GM21526 (cell line): ENCODE results near the gene CDH13.

Experiments used
- ATAC-seq: cut with Tn5 transposase; IDR thresholded peaks from one replicate; pipeline ENCODE4 v1.9.1; 2021; ENCODE audit warnings: moderate library complexity; ENCODE audit not compliant: unreplicated experiment, low FRiP score

The CDH13 gene

DNA sequence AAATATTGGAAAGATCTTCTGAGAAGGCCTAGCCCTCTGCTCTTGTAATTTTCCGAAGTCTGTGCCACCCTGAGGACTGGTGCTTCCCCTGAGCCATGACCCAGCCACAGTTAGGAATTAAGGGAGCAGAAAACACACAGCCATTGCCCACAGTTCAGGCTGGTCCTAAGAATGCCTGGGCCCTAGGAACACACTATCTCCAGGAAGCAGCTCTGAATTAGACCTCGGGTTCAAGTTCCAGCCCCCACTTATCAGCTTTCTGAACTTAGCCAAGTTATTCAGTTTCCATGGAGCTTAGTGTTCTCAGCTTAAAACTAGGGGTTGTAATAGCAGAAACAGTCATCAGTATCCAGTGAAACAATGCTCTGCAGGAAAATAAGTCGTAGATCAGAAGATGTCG lies 56.0 kb downstream of the CDH13 start:
- ATAC-seq: no peak

DNA sequence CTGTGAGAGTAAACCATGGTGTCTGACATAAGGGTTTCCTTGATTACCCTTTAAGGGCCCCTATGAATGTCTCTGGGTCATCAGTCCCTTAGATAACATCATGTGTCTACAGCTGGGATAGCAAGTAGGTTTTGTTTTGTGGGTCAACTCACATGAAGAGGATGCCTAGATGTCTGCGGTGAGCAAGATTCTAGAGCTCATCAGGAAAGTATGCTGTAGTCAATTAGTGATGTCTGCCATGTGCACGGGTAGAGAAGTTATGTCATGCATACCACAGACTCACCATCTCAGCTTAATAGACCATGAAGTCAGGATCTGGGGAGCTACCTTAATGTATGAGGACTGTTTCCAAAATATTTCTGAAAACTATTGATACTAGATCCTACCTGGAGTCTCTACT lies 57.5 kb downstream of the CDH13 start:
- ATAC-seq: no peak

DNA sequence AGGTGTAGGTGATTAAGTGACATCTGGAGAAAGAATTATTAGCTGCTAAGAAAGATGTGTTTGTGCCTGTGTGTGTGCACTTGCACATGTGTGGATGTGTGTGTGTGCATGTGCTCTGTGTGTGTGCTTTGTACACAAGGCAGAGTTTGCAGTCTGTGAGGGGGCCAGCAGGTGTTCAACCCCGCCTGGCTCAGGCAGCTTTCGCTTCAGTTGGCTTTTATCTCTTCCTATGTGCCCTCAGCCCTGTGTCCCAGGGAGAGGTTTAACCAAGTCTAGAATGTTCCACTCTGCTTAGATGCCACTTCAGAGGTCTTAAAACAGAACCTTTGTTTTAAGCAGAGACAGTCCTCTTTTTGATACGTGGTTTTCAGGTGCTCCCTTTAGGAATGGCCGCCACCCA lies 58.8 kb downstream of the CDH13 start:
- no peak for ATAC-seq

DNA sequence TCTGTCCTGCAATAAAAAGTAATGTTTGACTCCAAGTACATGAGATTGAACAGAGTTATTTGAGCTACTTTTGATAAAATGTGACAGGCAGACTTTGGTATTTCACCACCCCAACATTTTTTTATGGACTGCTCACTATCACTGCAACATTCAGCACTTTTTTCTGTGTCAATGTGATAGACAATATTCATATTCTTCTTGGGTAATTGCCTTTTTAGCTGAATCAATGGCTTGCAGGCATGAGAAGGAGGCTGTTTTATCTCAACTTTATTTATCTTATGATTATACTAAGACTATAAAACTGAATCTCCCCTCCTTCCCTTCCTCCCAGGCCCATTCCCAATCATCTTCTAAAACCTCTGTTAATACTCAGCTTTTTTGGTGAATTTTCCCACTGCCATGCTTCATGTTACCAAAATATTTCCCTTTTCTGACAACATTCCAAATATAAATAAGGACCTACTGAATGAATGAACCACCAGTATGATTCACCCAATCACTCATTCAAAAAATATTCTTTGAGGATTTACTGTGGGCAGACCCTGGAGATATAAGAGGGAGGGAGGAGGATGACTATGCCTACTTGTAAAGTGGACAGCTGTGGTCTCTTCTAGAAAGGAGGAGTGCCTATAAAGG lies 67.6 kb downstream of the CDH13 start:
- ATAC-seq: no peak

DNA sequence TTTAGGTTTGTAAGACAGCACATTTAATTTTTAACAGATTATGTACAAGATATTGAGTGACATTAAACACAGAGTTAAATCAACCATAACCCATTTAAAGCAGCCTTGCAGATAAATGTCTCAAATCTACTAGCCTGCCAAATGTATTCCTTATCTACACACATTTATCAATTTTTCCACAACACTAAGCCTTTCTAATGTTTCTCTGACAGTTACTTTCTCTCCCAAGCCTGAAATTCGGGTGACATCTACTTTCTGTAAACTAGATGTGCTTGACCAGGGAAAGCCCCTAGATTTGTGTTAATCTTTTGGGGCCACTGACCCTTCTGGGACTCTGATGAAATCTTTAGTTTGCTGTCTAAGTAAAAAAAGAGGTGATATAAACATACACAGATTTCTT lies 69.0 kb downstream of the CDH13 start:
- ATAC-seq: no peak

DNA sequence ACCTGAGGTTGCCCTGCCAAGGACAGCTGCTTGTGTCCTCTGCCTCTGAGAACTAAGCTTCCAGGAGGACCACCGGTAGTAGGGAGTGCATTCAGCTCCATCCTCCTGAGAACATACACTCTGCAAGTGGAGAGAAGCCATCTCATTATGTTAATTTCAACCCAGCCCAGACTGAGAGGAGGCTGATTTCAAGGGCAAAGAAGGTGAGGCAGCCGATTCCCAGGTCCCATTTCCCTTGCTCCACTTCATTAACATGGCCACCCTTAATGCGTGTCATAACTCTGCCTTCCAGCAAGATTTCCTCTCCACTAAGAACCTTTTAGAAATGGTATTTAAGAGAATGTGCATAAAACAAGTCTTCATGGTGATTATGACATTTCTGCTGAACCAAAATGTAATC lies 72.5 kb downstream of the CDH13 start:
- ATAC-seq: no peak

DNA sequence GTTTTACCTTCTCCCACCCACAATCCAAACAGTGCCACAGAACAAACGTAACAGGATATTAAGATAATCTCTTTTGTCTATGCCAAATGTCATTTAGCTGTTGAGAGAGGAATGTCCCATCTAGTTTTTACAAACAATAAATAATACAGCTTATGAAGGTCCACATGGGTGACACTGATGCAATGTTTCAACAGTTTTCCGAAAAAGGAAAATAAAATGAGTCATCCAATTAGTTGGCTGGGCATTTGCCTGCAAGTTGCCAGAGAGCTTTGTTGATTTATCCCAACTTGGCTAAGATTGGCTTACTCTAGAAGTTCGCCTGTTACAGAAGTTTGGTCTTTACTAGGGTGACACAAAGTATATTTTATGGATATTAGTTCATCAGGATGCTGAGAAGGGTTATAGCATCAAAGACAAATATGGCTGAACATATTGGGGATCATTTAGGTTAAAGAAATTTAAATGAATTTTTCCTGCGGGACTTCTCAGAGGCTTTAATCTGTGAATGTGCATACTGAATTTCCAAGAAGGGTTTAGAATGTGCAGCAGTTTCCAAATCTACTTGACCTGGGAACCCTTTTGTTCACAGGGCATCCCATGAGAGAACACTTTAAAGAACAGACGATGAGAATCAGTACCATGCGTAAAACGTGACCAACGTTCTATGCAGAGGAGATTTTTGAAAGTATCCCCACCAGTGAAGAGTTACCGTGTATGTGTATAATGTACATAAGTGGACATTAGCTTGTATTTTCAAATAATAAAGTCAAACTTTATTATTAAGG lies 73.1 kb downstream of the CDH13 start:
- no peak for ATAC-seq

DNA sequence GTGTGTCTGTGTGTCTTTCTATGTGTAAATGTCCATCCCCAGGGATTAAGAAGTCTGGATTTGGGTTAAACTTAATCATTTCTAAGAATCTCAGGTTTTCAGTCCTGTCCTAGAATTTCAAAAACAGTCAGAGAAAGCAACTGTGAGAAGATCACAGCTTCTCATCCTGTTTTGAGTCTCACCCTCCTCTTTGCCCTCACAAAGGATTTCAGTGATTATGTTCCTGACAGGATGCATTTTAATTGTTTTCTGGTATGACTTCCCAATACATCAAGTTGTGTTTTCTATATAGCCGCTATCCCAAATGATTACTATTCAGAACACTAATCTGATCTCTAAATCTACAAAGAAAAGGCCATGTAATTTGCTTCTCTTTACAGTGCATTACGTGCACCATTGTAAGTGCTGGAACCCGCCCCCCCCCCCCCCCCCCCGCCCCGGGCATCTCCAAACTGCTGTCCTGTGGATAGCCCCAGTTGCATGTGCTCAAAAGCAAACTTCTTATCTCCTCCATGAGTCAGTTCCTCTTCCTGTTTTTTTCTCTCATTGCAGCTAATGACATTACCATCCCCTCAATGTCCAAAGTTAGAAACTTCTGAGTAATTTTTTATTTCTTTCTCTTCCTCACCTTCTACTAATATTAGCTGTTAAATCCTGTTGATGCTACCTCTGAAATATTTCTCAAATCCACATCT lies 73.9 kb downstream of the CDH13 start:
- ATAC-seq: no peak

DNA sequence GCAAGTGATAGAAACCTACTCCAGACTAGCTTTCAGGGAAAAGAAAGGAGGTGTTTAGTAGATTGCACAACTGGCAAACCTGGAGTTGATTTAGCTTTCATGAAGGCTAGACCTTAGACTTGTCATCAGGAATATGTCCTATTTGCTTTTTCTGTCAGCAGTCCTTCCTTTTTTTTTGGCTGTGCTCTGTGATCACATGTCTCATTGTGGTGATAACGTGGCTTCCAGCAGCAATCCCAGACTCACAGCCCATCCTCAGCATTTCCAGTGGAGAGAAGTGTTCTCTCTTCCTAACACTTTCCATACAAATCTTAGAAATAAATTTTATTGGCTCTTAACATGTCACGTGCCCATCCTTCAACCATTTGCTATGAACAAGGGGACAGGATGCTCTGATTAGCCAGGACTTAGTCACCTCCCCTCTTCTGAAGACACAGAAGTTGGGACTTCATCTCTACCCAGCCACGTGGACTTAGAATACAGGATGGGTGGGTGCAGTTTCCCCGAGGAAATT lies 74.7 kb downstream of the CDH13 start:
- ATAC-seq: no peak

DNA sequence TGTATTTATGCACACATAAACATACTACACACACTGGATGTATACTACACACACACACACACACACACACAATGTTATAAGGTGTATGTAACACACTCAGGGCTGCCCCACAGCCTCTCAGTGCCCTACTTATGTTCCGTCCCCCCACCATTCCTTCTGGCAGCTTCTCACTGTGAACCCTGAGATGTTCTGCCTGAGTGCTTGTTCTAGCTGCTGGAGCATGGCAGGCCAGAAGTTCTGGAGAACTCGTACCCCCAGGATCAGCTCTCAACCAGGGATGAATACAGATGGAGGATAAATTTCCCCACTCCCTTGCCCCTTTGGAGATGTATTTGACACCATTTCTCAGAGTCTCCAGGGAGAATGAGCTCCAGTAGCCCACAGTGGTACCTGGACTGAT lies 76.4 kb downstream of the CDH13 start:
- ATAC-seq: no peak

DNA sequence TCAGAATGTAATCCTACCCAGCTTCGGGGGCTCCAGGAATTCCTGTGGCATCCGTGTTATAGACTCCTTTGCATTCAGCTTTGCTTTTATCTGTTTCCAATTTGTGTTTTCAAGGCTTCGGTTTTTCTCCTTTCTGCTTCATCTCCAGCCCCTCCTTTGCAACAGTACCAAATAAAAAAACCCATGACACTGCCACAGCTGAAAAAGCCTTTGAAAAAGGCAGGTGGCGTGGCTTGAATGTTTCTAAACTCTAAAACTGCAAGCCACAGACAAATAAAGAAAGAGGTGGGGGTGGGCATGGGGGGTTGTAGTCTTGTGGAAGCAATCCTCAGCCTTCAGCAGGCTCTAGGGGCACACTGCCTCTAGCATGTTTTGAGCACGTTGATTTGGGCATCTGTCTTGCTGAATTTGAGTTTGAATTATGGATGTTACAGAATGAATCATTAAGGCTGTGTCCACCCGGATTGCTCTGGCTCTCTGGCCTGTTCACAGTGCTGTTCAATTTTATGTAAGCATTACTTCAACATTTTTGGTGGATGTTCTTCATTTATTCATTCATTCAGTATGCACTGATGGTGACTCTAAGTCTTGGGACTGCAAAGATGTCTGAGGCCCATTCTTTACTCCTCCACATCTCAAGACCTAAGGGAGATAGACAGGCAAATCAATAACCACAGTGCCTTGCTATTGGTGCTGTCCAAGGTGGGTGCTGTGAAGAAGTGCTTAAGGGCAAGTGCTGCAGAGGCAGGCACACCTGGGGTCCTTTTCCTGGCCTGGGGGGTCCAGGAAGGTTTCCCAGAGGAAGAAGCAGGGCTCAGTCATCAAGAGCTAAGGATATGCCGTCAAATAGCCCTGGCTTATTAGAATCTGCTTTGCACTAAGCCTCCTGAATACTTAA lies 77.4 kb downstream of the CDH13 start:
- ATAC-seq: no peak

DNA sequence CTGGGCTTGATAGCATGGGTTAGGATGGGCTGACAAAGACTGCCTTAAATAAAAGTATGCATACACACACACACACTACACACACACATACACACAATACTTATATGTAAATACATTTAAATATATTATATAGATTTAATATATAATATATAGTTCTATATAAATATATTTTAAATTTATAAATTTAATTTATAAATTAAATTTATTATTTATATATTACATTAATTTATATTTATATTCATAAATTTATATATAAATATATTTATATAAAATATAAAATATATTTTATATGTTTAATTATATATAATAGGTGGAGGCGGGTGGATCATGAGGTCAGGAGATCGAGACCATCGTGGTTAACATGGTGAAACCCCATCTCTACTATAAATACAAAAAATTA lies 83.2 kb downstream of the CDH13 start:
- ATAC-seq: no peak

DNA sequence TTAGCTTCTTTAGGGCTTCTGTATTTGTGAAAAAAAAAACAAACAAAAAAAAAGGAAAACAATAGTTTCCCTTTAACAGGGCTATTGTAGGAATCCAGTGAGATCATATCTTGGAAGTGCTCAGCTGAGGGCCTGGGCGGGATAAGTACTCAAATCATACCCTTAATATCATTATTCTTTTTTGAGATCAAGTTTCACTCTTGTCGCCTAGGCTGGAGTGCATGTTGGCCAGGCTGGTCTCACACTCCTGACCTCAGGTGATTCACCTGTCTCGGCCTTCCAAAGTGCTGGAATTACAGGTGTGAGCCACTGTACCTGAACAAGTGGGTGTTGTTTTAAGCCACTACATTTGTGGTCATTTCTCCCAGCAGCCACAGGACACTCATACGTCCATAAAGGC lies 87.0 kb downstream of the CDH13 start:
- ATAC-seq: no peak

DNA sequence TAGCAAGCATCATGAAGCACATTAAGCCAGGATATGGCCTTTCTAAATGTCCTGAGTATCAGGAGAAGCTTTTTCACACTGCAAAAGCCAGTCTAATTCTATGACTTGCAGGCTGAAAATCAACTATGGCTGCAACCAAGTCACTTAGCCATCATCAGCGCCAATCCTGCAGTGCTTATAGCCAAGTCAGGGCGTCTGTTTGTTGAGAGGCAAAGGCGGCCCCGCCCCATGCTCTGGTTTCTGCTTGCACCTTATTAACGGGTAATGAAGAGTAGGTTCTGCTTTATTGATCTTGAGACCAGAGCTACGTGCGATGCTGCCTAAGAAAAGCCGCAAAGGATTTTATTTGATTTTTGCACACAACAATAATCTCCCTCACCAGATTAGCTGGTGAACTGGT lies 88.4 kb downstream of the CDH13 start:
- no peak for ATAC-seq

DNA sequence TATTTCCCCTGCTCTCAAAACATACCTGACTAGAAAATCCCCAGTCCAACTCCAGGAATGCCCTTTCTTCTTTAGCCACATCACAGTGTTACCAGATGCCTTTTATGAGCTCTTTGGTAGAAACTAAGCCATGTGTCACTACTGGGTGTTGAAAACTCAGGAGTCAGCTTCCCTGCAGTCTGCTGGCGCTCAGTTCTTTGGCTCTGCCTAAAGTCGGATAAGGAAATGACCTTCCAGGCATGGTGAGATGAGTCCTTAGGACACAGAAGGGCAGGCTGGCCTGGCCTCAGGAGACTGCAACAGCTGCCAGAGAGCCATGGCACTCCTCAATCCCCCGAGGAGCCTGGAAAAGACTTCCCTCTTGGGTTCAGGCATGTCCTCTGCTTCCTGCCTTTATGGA lies 89.1 kb downstream of the CDH13 start:
- ATAC-seq: no peak

DNA sequence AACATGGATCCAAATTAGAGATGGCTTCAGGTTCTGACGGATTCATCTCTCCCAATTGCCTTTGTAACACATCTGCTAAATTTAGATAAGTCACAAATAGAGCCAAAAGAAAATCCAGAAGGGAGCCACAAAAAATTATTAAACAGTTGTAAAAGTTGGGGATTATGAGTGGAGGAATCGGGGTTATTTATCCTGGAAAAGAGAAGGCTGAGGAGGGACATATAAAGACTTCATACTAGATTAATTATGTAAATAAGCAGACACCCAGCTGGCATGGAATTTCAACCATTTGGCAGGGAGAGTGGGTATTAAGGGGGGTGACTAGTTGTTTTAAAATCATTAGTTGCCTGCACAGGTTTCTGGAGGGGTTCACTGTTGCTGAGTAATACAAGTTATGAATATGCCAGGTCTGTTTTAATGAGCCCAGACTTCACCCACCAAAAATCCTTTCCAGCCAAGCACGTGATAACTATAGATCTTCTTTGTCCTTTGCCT lies 89.6 kb downstream of the CDH13 start:
- no peak for ATAC-seq

DNA sequence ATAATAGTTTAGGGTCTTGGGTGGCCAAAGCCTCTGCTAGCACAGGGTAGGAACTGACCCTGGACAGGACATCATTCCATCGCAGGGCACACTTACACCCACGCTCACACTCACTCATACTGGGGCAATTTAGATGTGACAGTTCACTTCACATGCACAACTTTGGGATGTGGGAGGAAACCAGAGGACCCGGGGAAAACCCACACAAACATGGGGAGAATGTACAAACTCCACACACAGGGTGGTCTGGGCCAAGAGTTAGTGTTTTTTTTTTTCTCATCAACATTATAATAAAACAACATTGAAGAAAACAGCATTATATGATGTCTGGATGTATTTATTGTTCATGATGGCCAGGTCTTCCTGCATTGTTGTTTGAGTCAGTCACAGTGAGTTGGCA lies 93.6 kb downstream of the CDH13 start:
- ATAC-seq: no peak

DNA sequence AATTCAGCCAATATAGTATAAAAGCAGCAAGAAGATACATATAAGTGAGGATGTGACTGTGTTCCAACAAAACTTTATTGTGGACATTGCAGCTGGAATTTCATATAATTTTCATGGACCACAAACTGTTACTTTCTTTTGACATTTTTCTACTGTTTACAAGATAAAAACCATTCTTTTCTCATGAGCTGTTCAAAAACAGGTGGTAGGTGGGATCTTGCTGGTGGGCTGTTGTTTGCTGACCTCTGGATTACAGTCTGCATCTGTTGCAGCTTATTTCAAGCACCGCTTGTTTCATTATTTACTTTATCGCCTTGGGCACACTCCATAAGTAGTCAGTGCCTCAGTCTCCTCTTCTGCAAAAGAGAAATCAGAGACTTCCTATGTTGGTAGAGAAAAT lies 99.5 kb downstream of the CDH13 start:
- ATAC-seq: no peak

DNA sequence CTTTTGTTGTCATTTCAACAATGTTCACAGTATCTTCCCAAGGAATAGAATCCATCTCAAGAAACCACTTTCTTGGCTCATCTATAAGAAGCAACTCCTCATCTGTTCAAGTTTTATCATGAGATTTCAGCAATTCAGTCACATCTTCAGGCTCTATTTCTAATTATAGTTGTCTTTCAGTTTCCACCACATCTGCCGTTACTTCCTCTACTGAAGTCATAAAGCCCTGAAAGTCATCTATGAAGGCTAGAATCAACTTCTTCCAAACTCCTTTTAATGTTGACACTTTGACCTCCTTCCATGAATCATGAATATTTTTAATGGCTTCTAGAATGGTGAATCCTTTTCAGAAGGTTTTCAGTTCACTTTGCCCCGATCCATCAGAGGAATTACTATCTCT lies 102.1 kb downstream of the CDH13 start:
- ATAC-seq: peak; percentile 82

DNA sequence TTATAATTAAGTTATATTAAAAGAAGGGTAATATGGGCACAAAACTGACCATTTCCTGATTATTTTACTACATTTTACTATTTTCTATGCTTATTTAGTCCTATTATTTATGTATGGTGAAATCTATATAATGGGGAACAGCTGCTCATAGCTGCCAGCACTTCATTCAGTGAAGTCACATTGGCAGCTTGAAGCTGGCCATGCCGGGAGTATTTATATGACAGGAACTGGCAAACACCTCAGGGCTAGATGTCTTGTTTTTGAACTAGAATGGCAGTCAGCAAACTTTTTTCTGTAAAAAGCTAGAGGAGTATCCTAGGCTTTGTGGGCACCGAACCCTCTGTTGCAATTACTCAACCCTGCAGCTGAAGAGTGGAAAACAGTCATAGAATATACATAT lies 104.1 kb downstream of the CDH13 start:
- ATAC-seq: no peak
